Esophagus muscularis mucosa (tissue), 3 donors: ENCODE data around the gene S1PR1.

ENCODE experiments used
- CTCF ChIP-seq, 3 experiments: fragments of 200-600 bp in 2 of 3; fragments of 450-650 bp in 1 of 3; sonication (generic) in 2 of 3; IDR thresholded peaks; one replicate each; pipeline ENCODE4 v1.5.1; 2017 to 2019; ENCODE audit warnings: antibody characterized with exemption in 3 of 3, mild to moderate bottlenecking in 2 of 3, moderate library complexity in 1 of 3
- POLR2A ChIP-seq: fragments of 450-650 bp; IDR thresholded peaks from one replicate; pipeline ENCODE4 v1.6.1; 2017; ENCODE audit warnings: antibody characterized with exemption, moderate library complexity, mild to moderate bottlenecking, low read depth

DNA sequence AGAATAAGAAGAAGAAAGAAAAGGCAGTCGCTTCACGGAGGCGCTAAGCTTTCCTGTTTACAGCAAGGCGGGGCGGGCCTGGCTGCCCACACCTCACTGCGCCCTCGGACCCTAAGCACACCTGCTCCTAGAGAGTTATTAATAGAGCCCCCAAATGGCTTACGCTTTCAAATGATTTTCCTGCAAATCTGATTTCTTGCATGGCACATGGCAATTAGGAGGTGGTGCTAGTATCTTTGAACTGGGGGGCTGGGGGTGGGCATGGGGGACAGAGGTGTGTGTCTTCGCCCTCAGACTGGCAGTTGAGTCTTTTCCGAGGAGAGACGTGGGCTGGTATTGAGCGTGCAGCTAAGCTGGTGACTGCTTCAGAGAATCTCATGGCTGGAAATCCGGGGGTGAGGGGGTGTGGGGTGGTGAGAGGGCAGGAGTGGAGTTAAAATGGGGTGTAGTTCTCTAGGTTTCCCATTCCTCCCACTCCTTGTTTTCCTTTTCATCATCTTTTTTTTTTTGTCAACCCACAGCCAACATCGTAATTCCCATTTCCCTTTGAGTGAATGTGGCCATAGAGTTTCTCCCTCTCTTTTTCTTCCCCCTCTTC lies 1.3 kb downstream of the S1PR1 start:
- no peak for TF ChIP-seq CTCF (IDR thresholded peaks at IDR 0.05)
- no peak for TF ChIP-seq POLR2A
